Measurements from ENCODE around the gene CLMN. TPM values are rescaled to one million over a fixed set of nuclear protein-coding genes. Genes with fewer than 3 reads are reported as not detected.

The CLMN gene
- total and polyA plus RNA-seq, 9 of the 15 experiments (the other 6 are each of a cell fraction or from before 2014, with no cell fraction given): 0.01 to 0.18 (median 0.07) TPM; not detected in 4

DNA sequence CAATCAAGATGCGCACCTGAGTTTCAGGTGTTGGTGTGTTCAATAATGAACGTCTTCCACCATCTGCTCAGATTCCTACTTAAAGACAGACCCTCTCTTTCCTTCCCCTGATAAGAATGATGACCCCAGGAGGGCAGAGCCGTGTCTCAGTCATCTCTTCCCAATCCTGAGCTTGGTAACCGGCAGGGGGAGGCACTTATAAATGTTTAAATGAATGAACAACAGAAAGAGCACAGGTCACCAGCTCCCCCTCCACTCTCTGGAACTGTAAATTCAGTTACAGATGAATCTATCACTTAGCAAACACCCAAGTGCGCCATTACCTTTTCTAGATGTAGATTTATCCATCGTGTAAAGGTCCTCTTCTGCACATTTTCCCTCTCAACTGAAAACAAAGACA is 90.0 kb downstream of the CLMN start:
- no TSS peak for BruUV-seq (replicated peaks)
- Histone ChIP-seq H3K4me2 (ENCODE audit: insufficient read depth, low read length) (no peak overlapping the region), H3K9ac (ENCODE audit: insufficient read depth in 1 of 2, low read depth in 2 of 2, low read length in 2 of 2) (no peak overlapping the region), H3K9me3 (replicated peaks; ENCODE audit: control insufficient read depth, insufficient read depth, low read depth, low read length) (no peaks in the 10 kb centered on the region), H3K9me1 (ENCODE audit: control insufficient read depth, insufficient read depth, low read length) (no peaks in the 10 kb centered on the region), H3K27ac (ENCODE audit: extremely low read depth, low read depth, low read length) (no peak overlapping the region), H3K4me1 (replicated peaks in 1 of 2; ENCODE audit: control insufficient read depth in 2 of 2, insufficient read depth in 2 of 2, low read length in 2 of 2) (no peaks in the 10 kb centered on the region), H2AFZ (ENCODE audit: low read depth, low read length) (no peak overlapping the region), H3K4me3 (no peak overlapping the region), H3K27me3 (ENCODE audit: control insufficient read depth in 2 of 2, insufficient read depth in 2 of 2, low read length in 2 of 2) (peaks cover 2 to 27% of the 10 kb centered on the region in 2 experiments; a peak in 2 of 5 replicates), H3K79me2 (ENCODE audit: control insufficient read depth, insufficient read depth, low read length) (no peaks in the 10 kb centered on the region), H3K36me3 (ENCODE audit: control insufficient read depth, insufficient read depth, low read length) (no peaks in the 10 kb centered on the region), H4K20me1 (replicated peaks; ENCODE audit: control insufficient read depth, insufficient read depth, low read length) (no peaks in the 10 kb centered on the region; the same call in 1 of the 2 replicates)
- ChIA-PET CTCF (ENCODE audit: low intra/inter-chr PET ratio) (no interaction called here), POLR2A (interaction anchor here (0.5 to 0.6 kb wide), 2 partner anchors 16 to 256 kb away, joined by 3 read pairs; no protein-coding TSS in a partner anchor)
- in situ Hi-C loops (cut with MboI) (no loop called here), intact Hi-C loops (cut with micrococcal nuclease) (loop anchor here (10.0 kb wide), 1 partner anchor 205 kb away; no protein-coding TSS in a partner anchor)
- WGBS (ENCODE audit: insufficient coverage, low coverage, missing lambda C conversion rate): 0% methylated on average over 4 of the region's 6 CpGs
- ATAC-seq (no peak), FAIRE-seq (no peak), DNase-seq (ENCODE audit: extremely low read depth in 1 of 4, low spot score in 3 of 4) (no peak)
- no peak for TF ChIP-seq PRPF4 (IDR thresholded peaks at IDR 0.05; ENCODE audit: insufficient read depth, low read depth, low read length, poor library complexity, severe bottlenecking)
- TF ChIP-seq, protein P1, sequence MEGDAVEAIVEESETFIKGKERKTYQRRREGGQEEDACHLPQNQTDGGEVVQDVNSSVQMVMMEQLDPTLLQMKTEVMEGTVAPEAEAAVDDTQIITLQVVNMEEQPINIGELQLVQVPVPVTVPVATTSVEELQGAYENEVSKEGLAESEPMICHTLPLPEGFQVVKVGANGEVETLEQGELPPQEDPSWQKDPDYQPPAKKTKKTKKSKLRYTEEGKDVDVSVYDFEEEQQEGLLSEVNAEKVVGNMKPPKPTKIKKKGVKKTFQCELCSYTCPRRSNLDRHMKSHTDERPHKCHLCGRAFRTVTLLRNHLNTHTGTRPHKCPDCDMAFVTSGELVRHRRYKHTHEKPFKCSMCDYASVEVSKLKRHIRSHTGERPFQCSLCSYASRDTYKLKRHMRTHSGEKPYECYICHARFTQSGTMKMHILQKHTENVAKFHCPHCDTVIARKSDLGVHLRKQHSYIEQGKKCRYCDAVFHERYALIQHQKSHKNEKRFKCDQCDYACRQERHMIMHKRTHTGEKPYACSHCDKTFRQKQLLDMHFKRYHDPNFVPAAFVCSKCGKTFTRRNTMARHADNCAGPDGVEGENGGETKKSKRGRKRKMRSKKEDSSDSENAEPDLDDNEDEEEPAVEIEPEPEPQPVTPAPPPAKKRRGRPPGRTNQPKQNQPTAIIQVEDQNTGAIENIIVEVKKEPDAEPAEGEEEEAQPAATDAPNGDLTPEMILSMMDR (IDR thresholded peaks at IDR 0.05 in 2 of 3, conservative IDR thresholded peaks at IDR 0.05 in 1 of 3; ENCODE audit: insufficient read depth in 2 of 3, low read depth in 1 of 3, low read length in 3 of 3): peak in 2 of 3 experiments; percentile 14 to 16; a peak in 2 of 6 replicates

- intact Hi-C loops (cut with micrococcal nuclease): loop anchor here (10.0 kb wide), 1 partner anchor 207 kb away; no protein-coding TSS in a partner anchor
- WGBS (ENCODE audit: insufficient coverage, low coverage, missing lambda C conversion rate): 0% methylated on average over 7 of the region's 7 CpGs
- no peaks in the 10 kb centered on the region for H3K36me3 ChIP-seq (ENCODE audit: control insufficient read depth, insufficient read depth, low read length)
- FAIRE-seq (no peak), ATAC-seq (no peak), DNase-seq (ENCODE audit: extremely low read depth in 1 of 4, low spot score in 3 of 4) (no peak)
- H2AFZ ChIP-seq (ENCODE audit: low read depth, low read length): no peak overlapping the region
- H3K4me1 ChIP-seq (replicated peaks in 1 of 2; ENCODE audit: control insufficient read depth in 2 of 2, insufficient read depth in 2 of 2, low read length in 2 of 2): no peaks in the 10 kb centered on the region
- H3K4me3 ChIP-seq: no peak overlapping the region
- no peaks in the 10 kb centered on the region; the same call in 1 of the 2 replicates for H4K20me1 ChIP-seq (replicated peaks; ENCODE audit: control insufficient read depth, insufficient read depth, low read length)
- no peak overlapping the region for H3K27ac ChIP-seq (ENCODE audit: extremely low read depth, low read depth, low read length)
- H3K4me2 ChIP-seq (ENCODE audit: insufficient read depth, low read length): no peak overlapping the region
- H3K27me3 ChIP-seq (ENCODE audit: control insufficient read depth in 2 of 2, insufficient read depth in 2 of 2, low read length in 2 of 2): peaks cover 6 to 25% of the 10 kb centered on the region in 2 experiments; a peak in 3 of 5 replicates
- BruUV-seq (replicated peaks): no TSS peak
- H3K9ac ChIP-seq (ENCODE audit: insufficient read depth in 1 of 2, low read depth in 2 of 2, low read length in 2 of 2): no peak overlapping the region
- in situ Hi-C loops (cut with MboI): no loop called here
- ChIA-PET CTCF (ENCODE audit: low intra/inter-chr PET ratio) (no interaction called here), POLR2A (no interaction called here)
- no peaks in the 10 kb centered on the region for H3K9me3 ChIP-seq (replicated peaks; ENCODE audit: control insufficient read depth, insufficient read depth, low read depth, low read length)
- H3K79me2 ChIP-seq (ENCODE audit: control insufficient read depth, insufficient read depth, low read length): no peaks in the 10 kb centered on the region
- H3K9me1 ChIP-seq (ENCODE audit: control insufficient read depth, insufficient read depth, low read length): no peaks in the 10 kb centered on the region
- TF ChIP-seq ZNF436 (CRISPR knock-in tag; IDR thresholded peaks at IDR 0.05) (no peak), ZNF217 (CRISPR knock-in tag; IDR thresholded peaks at IDR 0.05) (no peak), PCBP1 (IDR thresholded peaks at IDR 0.05; ENCODE audit: low read depth, low read length, poor library complexity, severe bottlenecking) (no peak), MAFK (IDR thresholded peaks at IDR 0.05; ENCODE audit: low read length) (no peak), SNRNP70 (optimal IDR thresholded peaks at IDR 0.05; ENCODE audit: low read depth, low read length) (no peak), ZBTB43 (CRISPR knock-in tag; IDR thresholded peaks at IDR 0.05) (no peak), CBX3 (IDR thresholded peaks at IDR 0.05; ENCODE audit: borderline replicate concordance in 1 of 2, low read length in 2 of 2) (no peak)
- TF ChIP-seq, protein P2, sequence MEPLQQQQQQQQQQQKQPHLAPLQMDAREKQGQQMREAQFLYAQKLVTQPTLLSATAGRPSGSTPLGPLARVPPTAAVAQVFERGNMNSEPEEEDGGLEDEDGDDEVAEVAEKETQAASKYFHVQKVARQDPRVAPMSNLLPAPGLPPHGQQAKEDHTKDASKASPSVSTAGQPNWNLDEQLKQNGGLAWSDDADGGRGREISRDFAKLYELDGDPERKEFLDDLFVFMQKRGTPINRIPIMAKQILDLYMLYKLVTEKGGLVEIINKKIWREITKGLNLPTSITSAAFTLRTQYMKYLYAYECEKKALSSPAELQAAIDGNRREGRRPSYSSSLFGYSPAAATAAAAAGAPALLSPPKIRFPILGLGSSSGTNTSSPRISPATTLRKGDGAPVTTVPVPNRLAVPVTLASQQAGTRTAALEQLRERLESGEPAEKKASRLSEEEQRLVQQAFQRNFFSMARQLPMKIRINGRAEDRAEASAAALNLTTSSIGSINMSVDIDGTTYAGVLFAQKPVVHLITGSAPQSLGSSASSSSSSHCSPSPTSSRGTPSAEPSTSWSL (CRISPR knock-in tag; IDR thresholded peaks at IDR 0.05; ENCODE audit: borderline replicate concordance): no peak
Observed at GRCh38 chr14:95228240-95228639, 91.5 kb downstream of the CLMN start.

All from K562 (cell line).